Activated CD8-positive, alpha-beta T cell treated with anti-CD3 and anti-CD28 coated beads for 36 hours (primary cell): Measurements from ENCODE around the gene HECTD3. TPM values are rescaled to one million over a fixed set of nuclear protein-coding genes. Genes with fewer than 3 reads are reported as not detected.
"Not testable (repeated sequence)": the region's sequence is repeated elsewhere in the genome, so short reads cannot be mapped to it uniquely, and the experiment has no call there.

Experiments used
- ATAC-seq: fragments of 200-7000 bp; cut with Tn5 transposase; one replicate; pipeline ENCODE4 v1.10.0; 2021; ENCODE audit warnings: mild to moderate bottlenecking, moderate library complexity
- CTCF ChIA-PET: fragments of 350-600 bp; sonication (Branson Sonifier 250); formaldehyde crosslinking; loops from one replicate; lab custom pipeline; 2021; ENCODE audit warnings: antibody characterized with exemption; lab: Charles Lee
- POLR2A ChIA-PET: fragments of 350-600 bp; sonication (Branson Sonifier 250); formaldehyde crosslinking; loops from one replicate; lab custom pipeline; 2021; ENCODE audit warnings: antibody characterized with exemption; lab: Charles Lee
- DNase-seq: peaks from one replicate; pipeline ENCODE4 v3.0.0-alpha.2; 2020
- H3K27ac Mint-ChIP-seq: one replicate; pipeline ENCODE4 v1.8.0; 2021; ENCODE audit warnings: mild to moderate bottlenecking, mixed read lengths
- H3K27me3 Mint-ChIP-seq: one replicate; pipeline ENCODE4 v1.8.0; 2021; ENCODE audit warnings: mixed read lengths
- H3K36me3 Mint-ChIP-seq: one replicate; pipeline ENCODE4 v1.8.0; 2021; ENCODE audit warnings: low read depth, mixed read lengths
- H3K4me1 Mint-ChIP-seq: one replicate; pipeline ENCODE4 v1.8.0; 2021; ENCODE audit warnings: low read depth, mixed read lengths
- H3K4me3 Mint-ChIP-seq: one replicate; pipeline ENCODE4 v1.8.0; 2021; ENCODE audit warnings: mild to moderate bottlenecking, moderate library complexity, mixed read lengths
- H3K9me3 Mint-ChIP-seq: one replicate; pipeline ENCODE4 v1.8.0; 2021; ENCODE audit warnings: mixed read lengths
- intact Hi-C: fragments of 100-400 bp; cut with micrococcal nuclease; formaldehyde crosslinking; loops from one replicate; pipeline ENCODE4 v1.10.0; 2022
- total RNA-seq, 2 experiments: library from RNA; stranded (reverse); gene quantifications; one replicate each; pipeline ENCODE4 v1.2.3, GENCODE V29; 2021
- TF ChIP-seq, protein P1 (sequence below): fragments of 200-600 bp; IDR thresholded peaks from one replicate; pipeline ENCODE4 v1.8.0; 2022; ENCODE audit warnings: antibody characterized with exemption, mild to moderate bottlenecking

HECTD3 gene
- total RNA-seq, 2 experiments from 2014 or later: 16.4 to 16.9 TPM

DNA sequence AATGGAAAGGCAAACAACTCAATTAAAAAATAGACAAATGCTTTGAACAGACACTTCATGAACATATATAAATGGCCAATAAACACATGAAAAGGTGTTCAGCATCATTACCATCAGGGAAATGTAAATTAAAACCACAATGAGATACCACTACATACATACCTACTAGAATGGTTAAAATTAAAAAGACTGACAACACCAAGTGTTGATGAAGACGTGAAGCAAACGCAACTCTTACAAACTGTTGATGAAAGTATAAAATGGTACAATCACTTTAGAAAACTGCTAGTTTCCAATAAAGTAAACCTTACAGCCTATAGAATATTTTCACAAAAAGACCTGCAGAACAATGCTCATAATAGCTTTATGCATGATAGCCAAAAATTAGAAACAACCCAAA lies 34.9 kb downstream of the HECTD3 start:
- Mint-ChIP-seq H3K27ac (no peak overlapping the region), H3K4me1 (peaks cover 6% of the 10 kb centered on the region), H3K36me3 (peaks cover 44% of the 10 kb centered on the region), H3K9me3 (no peaks in the 10 kb centered on the region), H3K4me3 (no peak overlapping the region), H3K27me3 (no peaks in the 10 kb centered on the region)
- ChIA-PET POLR2A (no interaction called here), CTCF (no interaction called here)
- intact Hi-C loops: no loop called here
- ATAC-seq (no peak), DNase-seq (no peak)
- TF ChIP-seq, protein P1, sequence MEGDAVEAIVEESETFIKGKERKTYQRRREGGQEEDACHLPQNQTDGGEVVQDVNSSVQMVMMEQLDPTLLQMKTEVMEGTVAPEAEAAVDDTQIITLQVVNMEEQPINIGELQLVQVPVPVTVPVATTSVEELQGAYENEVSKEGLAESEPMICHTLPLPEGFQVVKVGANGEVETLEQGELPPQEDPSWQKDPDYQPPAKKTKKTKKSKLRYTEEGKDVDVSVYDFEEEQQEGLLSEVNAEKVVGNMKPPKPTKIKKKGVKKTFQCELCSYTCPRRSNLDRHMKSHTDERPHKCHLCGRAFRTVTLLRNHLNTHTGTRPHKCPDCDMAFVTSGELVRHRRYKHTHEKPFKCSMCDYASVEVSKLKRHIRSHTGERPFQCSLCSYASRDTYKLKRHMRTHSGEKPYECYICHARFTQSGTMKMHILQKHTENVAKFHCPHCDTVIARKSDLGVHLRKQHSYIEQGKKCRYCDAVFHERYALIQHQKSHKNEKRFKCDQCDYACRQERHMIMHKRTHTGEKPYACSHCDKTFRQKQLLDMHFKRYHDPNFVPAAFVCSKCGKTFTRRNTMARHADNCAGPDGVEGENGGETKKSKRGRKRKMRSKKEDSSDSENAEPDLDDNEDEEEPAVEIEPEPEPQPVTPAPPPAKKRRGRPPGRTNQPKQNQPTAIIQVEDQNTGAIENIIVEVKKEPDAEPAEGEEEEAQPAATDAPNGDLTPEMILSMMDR: no peak

DNA sequence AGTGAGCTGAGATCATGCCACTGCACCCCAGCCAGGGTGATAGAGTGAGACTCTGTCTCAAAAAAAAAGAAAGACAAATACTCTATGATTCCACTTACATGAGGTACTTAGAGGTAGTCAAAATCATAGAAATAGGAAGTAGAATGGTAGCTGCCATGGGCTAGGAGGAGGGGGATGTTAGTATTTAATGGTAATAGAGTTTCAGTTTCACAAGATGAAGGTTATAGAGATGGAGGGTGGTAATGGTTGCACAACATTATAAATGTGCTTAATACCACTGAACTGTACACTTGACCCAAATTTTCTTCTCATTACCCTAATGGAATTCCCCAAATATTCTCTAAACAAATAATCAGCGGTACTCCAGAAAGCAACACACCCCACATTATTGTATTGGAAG lies 37.5 kb downstream of the HECTD3 start:
- Mint-ChIP-seq H3K27me3 (no peaks in the 10 kb centered on the region), H3K27ac (peak overlapping the region; percentile 28), H3K9me3 (no peaks in the 10 kb centered on the region), H3K4me3 (no peak overlapping the region), H3K36me3 (peaks cover 41% of the 10 kb centered on the region), H3K4me1 (peaks cover 6% of the 10 kb centered on the region)
- DNase-seq (no peak), ATAC-seq (no peak)
- TF ChIP-seq, protein P1: no peak
- ChIA-PET CTCF (no interaction called here), POLR2A (interaction anchor here (0.9 to 1.0 kb wide), 2 partner anchors 9 to 13 kb away, joined by 3 read pairs; partner anchors contain the start of gene EIF2B3)
- intact Hi-C loops: no loop called here

DNA sequence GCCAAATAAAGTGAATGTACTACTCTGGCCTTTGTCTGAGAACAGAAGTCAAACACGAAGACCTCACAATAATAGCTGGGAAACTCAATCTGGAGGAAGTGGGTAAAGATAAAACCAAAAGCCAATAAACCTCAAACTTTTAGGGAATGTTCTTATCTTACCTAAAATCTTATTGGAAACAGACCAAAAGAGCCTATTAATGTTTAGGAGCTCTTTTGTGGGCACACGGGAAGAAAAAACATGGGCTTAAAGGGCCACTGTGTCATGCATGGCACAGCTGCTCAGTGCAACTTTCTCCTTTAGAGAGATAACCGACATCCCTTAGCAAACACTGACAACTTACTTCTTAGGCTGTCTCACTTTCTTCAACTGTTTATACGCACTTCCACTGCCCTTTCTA lies 40.8 kb downstream of the HECTD3 start:
- Mint-ChIP-seq H3K27ac (no peak overlapping the region), H3K4me1 (peaks cover 6% of the 10 kb centered on the region)
- ATAC-seq: no peak

DNA sequence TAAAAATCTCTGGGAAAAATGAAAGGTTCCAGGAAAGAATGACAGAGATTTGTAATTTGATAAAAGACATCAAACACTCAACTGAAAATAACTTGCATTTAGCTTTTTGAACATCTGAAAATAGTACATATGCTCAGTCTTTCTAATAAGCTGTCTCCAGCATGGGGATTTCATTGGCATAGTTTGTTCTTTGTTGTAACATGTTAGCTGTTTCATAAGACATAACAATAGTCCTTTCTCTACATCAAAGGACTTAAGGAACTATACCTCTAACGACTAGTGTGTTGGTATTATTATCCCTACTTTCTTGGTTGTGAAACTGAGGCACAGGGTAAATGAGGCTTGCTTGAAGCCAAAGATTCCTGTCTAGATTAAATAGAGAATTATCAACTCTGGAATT lies 46.7 kb downstream of the HECTD3 start:
- ATAC-seq (no peak), DNase-seq (no peak)
- TF ChIP-seq, protein P1: no peak
- ChIA-PET CTCF (no interaction called here), POLR2A (no interaction called here)
- Mint-ChIP-seq H3K9me3 (no peaks in the 10 kb centered on the region), H3K4me1 (no peaks in the 10 kb centered on the region), H3K27ac (no peak overlapping the region), H3K36me3 (peaks cover 8% of the 10 kb centered on the region), H3K4me3 (no peak overlapping the region), H3K27me3 (no peaks in the 10 kb centered on the region)
- intact Hi-C loops: no loop called here

More for the DNA sequence above, 40.8 kb downstream of the HECTD3 start:
- TF ChIP-seq, protein P1: no peak
- POLR2A ChIA-PET: interaction anchor here (0.8 to 1.0 kb wide), 2 partner anchors 239 to 257 kb away, joined by 3 read pairs; no protein-coding TSS in a partner anchor
- no peak overlapping the region for H3K4me3 Mint-ChIP-seq
- DNase-seq: no peak
- CTCF ChIA-PET: no interaction called here
- peaks cover 15% of the 10 kb centered on the region for H3K36me3 Mint-ChIP-seq
- intact Hi-C loops: no loop called here
- no peaks in the 10 kb centered on the region for H3K27me3 Mint-ChIP-seq
- H3K9me3 Mint-ChIP-seq: no peaks in the 10 kb centered on the region

DNA sequence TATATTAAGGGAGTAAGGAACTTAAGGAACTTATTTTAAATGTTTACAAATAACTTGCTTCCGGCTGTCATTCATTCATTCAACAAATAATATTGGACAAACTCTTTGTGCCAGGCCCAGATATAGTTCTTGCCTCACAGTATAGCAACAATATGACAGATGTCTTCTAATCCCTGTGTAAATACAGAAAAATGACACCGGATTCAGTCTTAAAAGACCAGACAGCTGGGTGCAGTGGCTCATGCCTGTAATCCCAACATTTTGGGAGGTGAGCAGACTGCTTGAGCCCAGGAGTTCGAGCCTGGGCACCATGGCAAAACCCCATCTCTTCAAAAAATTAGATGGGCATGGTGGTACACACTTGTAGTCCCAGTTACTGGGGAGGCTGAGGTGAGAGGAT lies 48.4 kb downstream of the HECTD3 start:
- H3K36me3 Mint-ChIP-seq: peaks cover 5% of the 10 kb centered on the region
- no peak overlapping the region for H3K4me3 Mint-ChIP-seq
- TF ChIP-seq, protein P1: no peak
- H3K27me3 Mint-ChIP-seq: no peaks in the 10 kb centered on the region
- no peak overlapping the region for H3K27ac Mint-ChIP-seq
- intact Hi-C loops: no loop called here
- ATAC-seq (no peak), DNase-seq (no peak)
- no peaks in the 10 kb centered on the region for H3K4me1 Mint-ChIP-seq
- CTCF ChIA-PET: no interaction called here
- POLR2A ChIA-PET: no interaction called here
- H3K9me3 Mint-ChIP-seq: no peaks in the 10 kb centered on the region

DNA sequence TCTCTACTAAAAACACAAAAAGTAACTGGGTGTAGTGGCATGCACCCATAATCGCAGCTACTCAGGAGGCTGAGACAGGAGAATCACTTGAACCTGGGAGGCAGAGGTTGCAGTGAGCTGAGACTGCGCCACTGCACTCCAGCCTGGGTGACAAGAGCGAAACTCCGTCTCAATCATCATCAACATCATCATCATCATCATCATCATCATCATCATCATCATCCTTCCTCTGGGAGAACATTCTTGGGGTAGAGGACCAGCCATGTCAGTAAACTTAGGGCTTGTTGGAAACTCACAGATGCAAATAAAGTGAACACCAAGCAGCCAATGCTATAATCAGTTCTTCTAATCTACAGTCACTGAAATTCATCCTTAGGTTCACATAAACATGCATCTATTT lies 49.1 kb downstream of the HECTD3 start:
- H3K27me3 Mint-ChIP-seq, H3K9me3 Mint-ChIP-seq, CTCF ChIA-PET, DNase-seq, H3K36me3 Mint-ChIP-seq, H3K27ac Mint-ChIP-seq, ATAC-seq, intact Hi-C loops, H3K4me3 Mint-ChIP-seq, H3K4me1 Mint-ChIP-seq, POLR2A ChIA-PET: not testable (repeated sequence)

DNA sequence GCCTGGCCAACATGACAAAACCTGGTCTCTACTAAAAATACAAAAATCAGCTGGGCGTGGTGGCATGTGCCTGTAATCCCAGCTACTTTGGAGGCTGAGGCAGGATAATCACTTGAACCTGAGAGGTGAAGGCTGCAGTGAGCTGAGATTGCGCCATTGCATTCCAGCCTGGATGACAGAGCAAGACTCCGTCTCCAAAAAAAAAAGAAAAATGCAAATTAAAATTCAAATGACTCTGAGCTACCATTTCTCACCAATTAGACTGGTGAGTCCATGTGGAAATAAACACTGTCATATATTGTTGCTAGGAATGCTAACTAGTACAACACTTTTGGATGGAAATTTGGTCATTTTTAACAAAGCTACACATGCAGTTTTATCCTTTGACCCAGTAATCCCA lies 53.6 kb downstream of the HECTD3 start:
- peaks cover 30% of the 10 kb centered on the region for H3K36me3 Mint-ChIP-seq
- DNase-seq, POLR2A ChIA-PET, H3K27ac Mint-ChIP-seq, H3K4me3 Mint-ChIP-seq, H3K9me3 Mint-ChIP-seq, H3K4me1 Mint-ChIP-seq, H3K27me3 Mint-ChIP-seq, ATAC-seq, intact Hi-C loops: not testable (repeated sequence)
- CTCF ChIA-PET: interaction anchor here (0.7 to 1.4 kb wide), 4 partner anchors 9 to 139 kb away, joined by 3 to 5 read pairs (median 3); no protein-coding TSS in a partner anchor

DNA sequence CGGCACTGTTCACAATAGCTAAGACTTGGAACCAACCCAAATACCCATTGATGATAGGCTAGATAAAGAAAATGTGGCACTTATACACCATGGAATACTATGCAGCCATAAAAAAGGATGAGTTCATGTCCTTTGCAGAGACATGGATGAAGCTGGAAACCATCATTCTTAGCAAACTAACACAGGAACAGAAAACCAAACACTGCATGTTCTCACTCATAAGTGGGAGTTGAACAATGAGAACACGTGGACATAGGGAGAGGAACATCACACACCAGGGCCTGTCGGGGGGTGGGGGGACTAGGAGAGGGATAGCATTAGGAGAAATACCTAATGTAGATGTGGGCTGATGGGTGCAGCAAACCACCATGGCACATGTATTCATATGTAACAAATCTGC lies 55.0 kb downstream of the HECTD3 start:
- POLR2A ChIA-PET, H3K27me3 Mint-ChIP-seq, DNase-seq, intact Hi-C loops, H3K9me3 Mint-ChIP-seq, H3K27ac Mint-ChIP-seq, H3K4me3 Mint-ChIP-seq, ATAC-seq, CTCF ChIA-PET, H3K4me1 Mint-ChIP-seq: not testable (repeated sequence)
- H3K36me3 Mint-ChIP-seq: peaks cover 28% of the 10 kb centered on the region
